ENCODE measurements around the gene SNAPIN.
"Not testable (repeated sequence)": the region's sequence is repeated elsewhere in the genome, so short reads cannot be mapped to it uniquely, and the experiment has no call there.

The SNAPIN gene

DNA sequence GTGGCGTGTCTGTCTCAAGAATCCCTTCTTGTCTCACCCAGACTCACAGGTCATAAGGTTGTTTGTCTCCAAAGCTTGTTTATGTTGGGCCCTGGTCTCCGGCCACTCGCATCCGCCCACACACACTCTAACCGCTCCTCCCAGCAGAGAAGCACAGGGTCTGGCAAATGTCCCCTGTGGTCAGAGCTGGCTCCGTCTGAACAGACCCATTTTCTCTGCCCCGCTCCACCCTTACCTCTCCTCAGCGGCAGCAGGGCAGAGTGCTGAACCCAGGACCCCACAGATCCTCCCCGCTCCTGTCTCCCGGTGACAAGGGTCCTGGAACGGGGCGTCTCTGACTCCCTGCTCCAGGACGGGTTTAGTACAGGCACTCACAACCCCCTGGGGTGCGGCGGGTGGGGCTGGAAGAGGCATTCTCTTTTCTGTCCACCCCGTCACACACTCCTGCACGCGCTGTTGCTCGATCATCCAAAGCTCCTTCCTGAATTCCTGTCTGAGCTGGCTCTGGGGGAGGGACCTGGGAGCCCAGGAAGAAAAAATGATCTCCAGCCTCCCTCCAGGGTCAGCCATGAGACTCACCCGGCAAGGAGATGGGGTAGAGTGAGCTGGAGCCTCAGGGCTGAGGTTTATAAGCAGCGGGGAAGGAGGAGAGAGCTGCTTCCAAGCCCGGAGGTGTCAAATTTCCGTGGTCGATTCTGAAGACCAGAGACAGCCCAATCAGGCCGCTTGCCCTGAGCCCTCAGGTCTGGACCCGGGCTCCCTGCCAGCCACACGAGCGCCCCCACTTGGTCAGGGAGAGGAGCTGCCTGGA, 31.4 kb upstream of the SNAPIN start, which contains the start of gene S100A13:
TSS of gene S100A13 (minus strand) at position 602 of the 811 bp plus-strand sequence. CDS start 1,033 bp downstream, outside the sequence.
- peak; percentile 73 for DNase-seq (ENCODE audit: low read depth, low spot score)

DNA sequence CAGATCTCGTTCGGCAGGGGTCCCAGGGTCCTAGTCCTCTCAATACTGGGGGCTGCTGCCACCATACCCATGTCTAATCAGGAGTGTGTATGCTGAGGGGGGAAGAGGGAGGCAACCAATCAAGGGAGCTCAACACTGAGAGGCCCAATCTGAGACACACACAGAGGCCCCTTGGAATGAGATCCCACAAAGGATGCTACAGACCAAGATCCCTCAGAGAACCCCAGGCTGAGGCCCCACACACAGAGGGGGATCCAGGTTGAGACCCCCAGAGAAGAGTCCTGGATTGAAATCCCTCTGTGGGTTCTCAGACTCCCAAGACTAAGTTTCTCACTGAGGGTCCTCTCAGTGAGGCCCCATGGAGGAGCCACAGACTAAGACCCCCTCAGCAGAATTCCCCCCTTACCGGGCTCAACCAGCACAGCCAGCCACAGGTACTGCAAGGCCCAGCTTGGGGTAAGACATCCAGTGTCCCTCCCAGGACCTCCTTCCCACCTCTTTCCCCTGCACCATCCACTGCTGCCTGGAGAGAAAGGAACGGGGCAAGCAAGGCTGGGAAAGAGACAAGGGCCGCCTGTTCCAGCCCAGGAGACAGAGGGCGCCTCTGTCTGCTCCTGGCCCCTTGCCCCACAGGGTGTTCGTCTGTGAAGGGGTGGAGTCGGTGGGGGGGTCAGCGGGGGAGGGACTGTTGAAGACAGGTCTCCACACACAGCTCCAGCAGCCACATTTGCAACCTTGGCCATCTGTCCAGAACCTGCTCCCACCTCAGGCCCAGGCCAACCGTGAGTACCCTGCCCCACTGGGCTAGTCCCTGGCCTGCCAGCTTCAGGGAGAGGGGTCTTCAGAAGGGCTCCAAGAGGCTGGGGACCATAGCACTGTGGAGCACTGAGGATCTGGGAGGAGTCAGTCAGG, 30.5 kb upstream of the SNAPIN start, which contains the start of gene S100A1:
TSS of gene S100A1 (plus strand) at position 720 of the 912 bp plus-strand sequence. CDS start 2,088 bp downstream, outside the sequence.
- DNase-seq (ENCODE audit: low read depth, low spot score), result no peak

DNA sequence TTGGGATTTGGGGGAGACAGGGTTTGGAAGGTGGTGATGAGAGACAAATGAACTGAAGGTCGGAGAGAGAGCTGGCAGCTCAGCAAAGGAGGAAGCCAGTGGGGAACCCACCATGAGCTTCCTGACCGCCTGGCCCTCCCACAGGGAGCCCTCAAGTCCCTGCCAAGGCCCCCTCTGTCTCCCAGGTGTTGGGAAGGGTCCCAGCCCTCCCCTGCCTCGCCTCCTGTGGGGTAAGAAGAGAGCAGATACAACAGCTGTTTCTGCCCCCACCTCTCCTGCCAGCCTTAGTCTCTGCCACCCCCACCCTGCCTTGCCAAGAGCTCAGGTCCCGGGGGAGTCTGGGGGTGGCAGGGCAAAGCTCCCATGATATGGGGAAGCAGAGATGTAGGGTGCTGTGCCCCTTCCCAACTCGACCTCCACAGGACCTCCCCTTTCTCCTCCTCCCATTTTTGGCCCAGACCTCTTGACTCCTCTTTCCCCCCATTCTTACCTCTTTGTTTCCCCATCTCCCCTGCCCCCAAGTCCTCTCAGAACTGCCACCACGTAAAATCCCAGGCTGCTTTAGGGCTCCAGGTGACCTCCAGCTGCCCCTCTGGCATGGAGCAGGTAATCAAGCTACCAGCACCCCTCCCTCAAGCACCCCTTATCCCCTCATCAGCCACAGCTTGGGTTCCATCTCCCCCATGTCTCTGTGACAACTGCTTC, 29.7 kb upstream of the SNAPIN start:
- no peak for DNase-seq (ENCODE audit: low read depth, low spot score)

DNA sequence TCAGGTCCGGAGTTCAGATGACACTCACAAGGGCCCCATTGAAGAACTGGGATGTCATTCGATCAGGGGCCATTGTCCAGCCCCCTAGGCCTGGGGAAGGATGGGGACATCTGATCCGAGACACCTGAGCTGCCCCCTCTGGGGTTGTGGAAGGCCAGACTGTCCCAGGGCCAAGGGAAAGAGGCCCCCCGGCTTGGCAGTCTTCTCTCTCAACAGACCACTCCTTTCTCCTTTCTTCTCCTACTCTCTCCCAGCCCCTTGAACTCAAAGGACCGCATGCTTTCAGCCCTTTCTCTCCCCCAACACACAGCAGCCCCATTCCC, 29.2 kb upstream of the SNAPIN start:
- no peak for DNase-seq (ENCODE audit: low read depth, low spot score)

DNA sequence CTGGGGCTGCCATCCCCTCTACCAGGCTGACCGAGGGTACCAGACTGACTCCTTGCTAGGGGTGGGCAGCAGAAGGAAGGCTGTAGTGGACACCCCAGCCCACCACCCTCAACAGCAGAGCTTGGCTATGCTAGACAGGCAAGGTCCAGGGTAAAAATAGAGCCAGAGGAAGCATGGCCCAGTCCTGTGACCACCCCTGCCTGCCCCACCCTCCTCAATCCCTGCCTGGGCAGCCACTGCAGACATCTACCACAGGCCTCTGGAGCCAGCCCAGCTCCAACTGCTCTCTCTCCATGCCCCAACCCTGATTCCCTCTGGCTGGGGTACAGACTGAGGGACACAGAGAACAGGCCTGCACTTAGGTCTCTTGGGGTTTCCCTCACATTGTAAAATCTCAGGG, 28.5 kb upstream of the SNAPIN start:
- DNase-seq (ENCODE audit: low read depth, low spot score), result no peak

DNA sequence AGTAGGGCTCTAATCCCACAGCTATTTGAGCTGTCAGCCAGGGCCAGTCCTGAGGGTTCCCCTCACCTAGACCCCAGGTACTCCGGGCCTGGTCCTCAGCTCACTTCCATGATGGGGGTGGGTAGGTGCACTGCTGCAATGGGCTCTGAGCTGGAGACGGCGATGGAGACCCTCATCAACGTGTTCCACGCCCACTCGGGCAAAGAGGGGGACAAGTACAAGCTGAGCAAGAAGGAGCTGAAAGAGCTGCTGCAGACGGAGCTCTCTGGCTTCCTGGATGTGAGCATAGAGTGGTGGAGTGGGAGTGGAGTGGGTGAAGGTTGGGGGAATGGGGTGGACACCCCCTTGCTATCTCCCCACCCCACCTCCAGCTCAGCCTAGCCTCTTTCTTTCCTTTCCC, 28.1 kb upstream of the SNAPIN start:
- no peak for DNase-seq (ENCODE audit: low read depth, low spot score)

DNA sequence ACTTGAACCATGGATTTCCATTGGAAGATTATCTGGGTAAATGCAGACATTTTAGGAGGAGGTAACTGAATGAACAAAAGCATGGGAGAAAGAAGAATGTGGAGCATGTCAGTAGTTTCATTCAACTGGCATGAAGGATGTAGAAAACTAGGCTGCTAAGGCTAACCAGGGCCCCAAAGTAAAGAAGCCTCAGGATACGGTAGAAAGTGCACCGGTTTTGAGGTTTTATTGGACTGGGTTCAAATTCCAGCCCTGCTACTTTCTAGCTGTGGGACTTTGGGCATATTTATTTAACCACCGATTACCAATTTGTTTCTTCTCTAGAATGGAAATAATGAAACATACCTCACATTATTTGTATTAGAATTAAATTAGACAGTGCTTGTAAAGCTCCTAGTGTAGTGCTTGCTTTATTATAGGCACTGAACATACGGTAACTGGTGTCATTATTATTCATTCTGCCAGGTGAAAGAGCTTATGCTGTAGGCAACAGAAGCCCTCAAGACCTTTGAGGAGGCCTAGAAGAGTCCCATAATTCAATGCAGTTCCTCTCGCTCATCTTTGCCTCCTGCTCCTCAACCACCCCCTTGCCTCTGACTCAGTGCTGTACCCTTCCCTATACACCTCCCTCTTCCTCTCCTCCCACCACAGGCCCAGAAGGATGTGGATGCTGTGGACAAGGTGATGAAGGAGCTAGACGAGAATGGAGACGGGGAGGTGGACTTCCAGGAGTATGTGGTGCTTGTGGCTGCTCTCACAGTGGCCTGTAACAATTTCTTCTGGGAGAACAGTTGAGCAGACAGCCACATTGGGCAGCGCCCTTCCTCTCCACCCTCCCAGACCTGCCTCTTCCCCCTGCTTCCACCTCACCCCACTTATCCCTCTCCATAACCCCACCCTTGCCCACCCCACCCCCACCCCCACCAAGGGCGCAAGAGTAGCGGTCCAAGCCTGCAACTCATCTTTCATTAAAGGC, 27.2 kb upstream of the SNAPIN start:
- DNase-seq (ENCODE audit: low read depth, low spot score), result no peak

DNA sequence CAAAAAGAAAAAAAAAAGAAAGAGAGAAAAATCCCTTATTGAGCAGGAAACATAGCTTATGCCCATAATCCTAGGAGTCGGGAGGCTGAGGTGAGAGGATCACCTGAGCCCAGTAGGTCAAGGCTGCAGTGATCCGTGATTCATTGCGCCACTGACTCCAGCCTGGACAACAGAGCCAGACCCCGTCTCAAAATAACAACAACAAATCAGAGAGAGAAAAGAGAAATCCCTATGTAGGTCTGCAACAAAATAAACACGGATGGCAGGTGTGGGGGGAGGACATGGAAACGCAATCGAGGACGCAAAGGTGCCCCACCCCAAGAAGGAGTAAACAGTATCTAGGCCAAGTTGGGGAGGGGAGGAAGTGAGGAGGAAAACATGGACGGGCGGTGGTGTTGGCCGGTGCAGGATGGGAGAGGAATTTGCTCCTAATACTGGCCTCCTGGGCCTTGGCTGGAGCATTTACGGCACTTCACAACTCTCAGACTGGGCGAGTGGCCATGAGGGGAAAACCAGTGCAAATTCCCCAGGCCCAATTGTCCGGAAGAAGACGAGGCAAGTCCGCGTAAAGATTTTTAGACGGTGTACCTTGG, 25.2 kb upstream of the SNAPIN start:
- no peak for DNase-seq (ENCODE audit: low read depth, low spot score)

DNA sequence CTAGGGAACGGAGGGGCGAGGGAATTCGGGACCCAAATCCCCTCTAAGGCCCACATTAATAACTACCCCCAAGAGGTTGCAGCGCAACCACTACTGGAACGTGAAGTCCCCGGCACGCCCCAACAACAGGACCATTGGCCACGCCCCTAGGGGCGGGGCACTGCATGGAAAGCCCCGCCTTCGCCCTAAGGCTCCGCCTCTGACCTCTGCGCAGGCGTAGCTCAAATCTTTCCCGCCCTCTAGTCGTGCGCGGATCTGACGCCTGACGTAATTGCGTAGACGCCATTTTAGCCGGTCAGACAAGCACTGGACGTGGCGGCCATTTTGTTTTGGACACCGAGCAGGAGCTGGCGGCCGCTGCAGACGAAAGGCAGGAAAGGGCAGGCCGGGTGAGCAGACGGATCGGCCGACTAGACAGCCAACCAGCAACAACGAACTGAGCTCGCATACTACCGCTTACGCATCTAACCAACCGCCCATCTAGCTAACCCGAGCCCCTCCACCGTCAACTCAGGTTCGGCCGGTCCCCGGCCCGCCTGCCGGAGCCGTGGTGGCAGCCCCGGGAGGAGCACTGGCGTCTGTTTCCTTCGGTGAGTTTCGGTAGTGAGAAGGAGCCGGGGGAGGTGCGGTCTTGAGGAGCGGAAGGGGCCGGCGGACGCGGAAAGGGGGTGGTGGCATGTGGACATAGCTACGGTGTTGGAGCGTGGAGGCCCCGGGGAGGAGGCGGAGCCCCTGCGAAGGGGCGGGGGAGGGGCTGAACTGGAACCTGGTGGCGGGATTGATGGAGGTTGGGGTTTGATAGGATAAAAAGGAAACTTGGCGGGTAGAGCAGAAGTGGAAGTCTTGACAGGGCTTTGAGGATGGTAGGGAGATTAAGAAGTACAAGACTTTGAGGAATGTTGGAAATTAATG, 24.5 kb upstream of the SNAPIN start, which contains the start of gene CHTOP:
TSS of gene CHTOP (plus strand) at position 313 of the 912 bp plus-strand sequence. CDS start 2,523 bp downstream, outside the sequence.
- DNase-seq (ENCODE audit: low read depth, low spot score), result peak; percentile 90

DNA sequence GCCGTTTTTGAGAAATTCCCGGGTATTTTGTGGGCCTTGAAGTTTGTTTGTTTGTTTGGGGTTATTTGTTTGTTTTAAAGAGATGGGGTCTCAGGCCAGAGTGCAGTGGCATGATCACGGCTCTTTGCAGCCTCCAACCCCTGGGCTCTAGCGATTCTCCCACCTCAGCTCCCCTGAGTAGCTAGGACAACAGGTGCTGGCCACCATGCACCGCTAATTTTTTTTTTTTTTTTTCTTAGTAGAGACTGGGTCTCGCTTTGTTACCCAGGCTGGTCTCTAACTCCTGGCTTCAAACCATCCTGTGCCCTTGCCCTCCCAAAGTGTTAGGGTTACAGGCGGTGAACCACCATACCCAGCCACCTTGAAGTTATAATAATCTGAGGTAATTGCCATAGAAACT, 22.6 kb upstream of the SNAPIN start:
- DNase-seq (ENCODE audit: low read depth, low spot score), result no peak

DNA sequence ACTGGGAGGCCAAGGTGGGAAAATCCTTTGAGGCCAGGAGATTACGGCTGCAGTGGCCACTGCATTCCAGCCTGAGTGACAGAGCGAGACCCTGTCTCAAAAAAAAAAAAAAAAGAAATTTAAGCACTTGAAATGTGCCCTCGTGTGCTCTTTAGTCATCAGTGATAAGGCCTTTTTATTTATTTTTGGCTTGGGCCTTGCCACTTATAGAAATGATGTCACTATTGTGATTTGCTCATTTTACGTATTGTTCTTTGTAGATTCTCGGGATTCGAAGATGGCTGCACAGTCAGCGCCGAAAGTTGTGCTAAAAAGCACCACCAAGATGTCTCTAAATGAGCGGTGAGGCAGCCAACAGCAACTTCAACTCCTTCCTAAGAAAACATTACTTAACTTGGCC, 22.2 kb upstream of the SNAPIN start:
- DNase-seq (ENCODE audit: low read depth, low spot score), result no peak

DNA sequence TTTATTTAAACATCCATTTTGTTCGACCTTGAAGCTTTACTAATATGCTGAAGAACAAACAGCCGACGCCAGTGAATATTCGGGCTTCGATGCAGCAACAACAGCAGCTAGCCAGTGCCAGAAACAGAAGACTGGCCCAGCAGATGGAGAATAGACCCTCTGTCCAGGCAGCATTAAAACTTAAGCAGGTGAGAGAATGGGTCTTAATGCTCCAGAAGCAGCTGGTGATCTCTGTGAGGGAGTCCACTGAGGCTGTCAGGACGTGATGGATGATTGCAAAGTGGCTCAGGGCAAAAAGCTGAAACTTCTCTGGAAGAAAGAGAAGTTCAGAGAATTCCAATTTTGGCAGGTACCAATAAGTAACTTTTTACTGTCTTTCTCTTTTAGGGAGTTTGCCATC, 20.2 kb upstream of the SNAPIN start:
- no peak for DNase-seq (ENCODE audit: low read depth, low spot score)

DNA sequence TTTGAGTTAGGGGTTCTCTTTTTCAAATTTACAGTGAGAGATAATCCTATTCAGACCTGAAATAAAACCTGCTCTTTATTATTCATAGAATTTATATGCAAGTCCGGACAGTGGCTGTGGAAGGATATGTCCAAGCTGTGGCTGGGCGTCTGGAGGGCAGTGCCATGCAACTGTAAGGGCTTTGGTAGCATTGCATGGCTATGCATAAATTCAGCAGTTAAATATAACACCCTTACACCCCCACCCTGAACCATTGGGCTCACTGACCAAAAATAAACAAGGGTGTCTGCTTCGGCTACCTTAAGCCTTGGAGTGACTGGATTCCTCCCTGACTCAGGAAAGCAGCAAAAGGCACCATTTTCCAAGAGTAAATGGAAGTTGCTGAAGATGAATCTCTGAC, 19.2 kb upstream of the SNAPIN start:
- DNase-seq (ENCODE audit: low read depth, low spot score), result no peak

DNA sequence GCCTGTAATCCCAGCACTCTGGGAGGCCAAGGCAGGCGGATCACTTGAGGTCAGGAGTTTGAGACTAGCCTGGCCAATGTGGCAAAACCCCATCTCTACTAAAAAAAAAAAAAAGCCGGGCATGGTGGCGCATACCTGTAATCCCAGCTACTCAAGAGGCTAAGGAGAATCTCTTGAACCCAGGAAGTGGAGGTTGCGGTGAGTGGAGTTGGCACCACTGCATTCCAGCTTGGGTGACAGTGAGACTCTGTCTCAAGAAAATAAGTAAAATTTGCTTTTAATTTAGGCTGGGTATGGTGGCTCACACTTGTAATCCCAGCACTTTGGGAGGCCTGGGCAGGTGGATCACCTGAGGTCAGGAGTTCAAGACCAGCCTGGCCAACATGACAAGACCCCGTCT, 18.3 kb upstream of the SNAPIN start:
- DNase-seq (ENCODE audit: low read depth, low spot score), result not testable (repeated sequence)

DNA sequence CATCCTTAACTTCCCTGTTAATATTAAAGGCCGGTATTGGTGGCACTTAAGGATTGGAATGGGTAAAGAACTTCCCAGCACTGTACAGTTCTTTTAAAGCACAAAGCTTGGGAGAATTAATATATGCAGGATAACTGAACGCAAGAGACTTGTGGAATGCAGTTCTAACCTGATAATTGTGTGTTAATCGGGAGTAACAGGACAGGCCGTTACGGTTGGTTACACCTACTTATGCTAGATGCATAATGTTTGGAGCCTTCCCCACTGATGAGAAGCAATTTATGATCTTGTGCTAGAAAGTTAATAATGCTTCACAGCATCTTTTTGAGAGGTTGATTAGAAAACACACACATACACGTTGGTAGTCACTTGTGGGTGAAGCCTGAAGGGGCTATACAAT, 17.6 kb upstream of the SNAPIN start:
- no peak for DNase-seq (ENCODE audit: low read depth, low spot score)

DNA sequence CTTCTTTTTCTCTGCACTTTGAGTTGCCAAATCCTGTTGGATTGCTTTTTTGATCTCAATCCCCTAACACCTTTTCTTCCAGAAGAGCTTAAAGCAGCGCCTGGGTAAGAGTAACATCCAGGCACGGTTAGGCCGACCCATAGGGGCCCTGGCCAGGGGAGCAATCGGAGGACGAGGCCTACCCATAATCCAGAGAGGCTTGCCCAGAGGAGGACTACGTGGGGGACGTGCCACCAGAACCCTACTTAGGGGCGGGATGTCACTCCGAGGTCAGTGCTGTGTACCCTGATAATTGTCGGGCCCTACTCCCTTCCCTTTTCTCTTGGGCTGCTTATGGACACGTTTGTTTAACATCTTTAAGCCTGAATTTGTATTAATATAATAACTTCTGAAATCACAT, 16.3 kb upstream of the SNAPIN start:
- DNase-seq (ENCODE audit: low read depth, low spot score), result no peak

DNA sequence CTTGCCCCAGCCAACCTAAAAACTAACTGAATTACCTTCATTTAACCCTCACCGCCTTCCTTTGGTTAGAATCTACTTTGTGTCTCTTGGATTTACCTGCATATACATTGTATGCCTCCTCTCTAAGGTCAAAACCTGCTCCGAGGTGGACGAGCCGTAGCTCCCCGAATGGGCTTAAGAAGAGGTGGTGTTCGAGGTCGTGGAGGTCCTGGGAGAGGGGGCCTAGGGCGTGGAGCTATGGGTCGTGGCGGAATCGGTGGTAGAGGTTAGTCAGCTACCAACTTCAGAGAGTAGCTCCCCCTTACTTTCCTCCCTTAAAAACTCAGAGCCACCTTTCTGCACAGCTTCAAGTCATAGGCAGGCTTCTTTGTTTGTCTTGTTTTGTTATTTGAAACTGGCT, 15.4 kb upstream of the SNAPIN start:
- no peak for DNase-seq (ENCODE audit: low read depth, low spot score)

DNA sequence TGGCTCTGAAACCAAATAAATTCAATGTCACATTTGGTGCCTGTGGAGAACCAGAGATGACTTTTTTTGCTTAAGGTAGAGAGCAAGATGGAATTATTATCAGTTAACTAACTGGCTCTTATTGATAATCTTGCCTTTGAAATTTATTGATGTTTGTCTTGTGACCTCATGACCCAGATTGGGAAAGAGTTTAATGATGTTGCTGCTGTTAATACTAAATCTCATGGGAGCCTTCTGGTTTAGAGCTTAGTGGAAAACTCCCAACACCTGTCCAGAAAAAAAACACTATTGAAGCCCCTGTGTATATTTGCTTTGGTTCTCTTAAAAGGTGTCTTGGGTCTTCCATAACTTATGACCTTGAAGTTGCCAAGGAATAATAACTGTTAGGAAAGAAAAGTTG, 14.7 kb upstream of the SNAPIN start:
- DNase-seq (ENCODE audit: low read depth, low spot score), result no peak

DNA sequence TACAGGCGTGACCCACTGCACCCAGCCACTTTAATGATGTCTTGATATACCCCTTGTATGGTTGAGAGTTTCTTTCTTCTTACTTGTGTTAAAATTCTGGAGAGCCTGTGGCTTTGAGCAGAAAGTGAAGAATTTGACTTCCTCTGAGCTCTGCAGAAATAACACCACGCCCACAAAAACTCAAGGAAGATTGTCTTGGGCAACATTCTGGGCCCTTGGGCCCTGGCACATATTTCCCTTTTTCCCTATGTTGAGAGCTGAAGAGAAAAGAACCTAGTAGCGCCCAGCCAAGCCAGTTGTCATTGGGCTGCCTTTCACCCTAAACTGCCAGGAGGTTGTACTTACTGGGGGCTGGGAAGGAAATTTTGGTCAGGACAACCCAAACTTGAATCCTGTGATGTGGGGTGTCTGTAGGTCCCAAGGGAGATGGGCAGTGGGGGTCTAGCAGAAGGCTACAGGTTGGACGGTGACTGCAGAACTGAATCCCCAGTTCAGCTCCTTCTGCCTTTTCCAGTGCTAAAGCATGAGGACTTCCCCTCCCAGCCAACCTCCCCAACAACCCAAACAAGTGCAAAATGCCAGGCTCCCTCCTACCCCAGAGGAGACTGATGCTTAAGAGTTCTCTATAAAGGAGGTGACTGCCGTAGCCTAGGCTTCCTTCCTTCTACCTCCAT, 11.7 kb upstream of the SNAPIN start:
- DNase-seq (ENCODE audit: low read depth, low spot score), result no peak

Measured in brain pericyte (primary cell).